Mammary epithelial cell (primary cell): ENCODE data around the gene KRTAP4-1.

Source experiments
- CTCF ChIP-seq, 2 donors: IDR thresholded peaks in 1 of 2; conservative IDR thresholded peaks in 1 of 2; 2 replicates each; pipeline ENCODE4 v1.5.1; 2011 to 2012; ENCODE audit warnings: inconsistent platforms in 2 of 2, low read length in 2 of 2, mild to moderate bottlenecking in 2 of 2, control low read depth in 1 of 2, low read depth in 1 of 2; ENCODE audit not compliant: insufficient read depth in 1 of 2; ENCODE audit errors: extremely low read depth in 1 of 2
- EZH2 ChIP-seq: IDR thresholded peaks from 2 replicates; pipeline ENCODE4 v1.6.1; 2012; ENCODE audit warnings: low read length, inconsistent platforms, borderline replicate concordance

- no peak for TF ChIP-seq CTCF (conservative IDR thresholded peaks at IDR 0.05 in 1 of 2, IDR thresholded peaks at IDR 0.05 in 1 of 2; ENCODE audit: extremely low read depth in 1 of 2, insufficient read depth in 1 of 2, low read depth in 1 of 2, low read length in 2 of 2)
- no peak for TF ChIP-seq EZH2
Observed at GRCh38 chr17:41160648-41161047, 24.1 kb downstream of the KRTAP4-1 start, which contains the start of gene KRTAP4-4.
